ENCODE data around the gene CREG2.

CREG2 gene

GRCh38 chr2:101380376-101380775 lies 6.9 kb downstream of the CREG2 start:
- Histone ChIP-seq H3K27ac (no peak overlapping the region), H3K27me3 (peaks cover 0 to 22% of the 10 kb centered on the region in 2 donors), H3K36me3 (no peaks in the 10 kb centered on the region), H3K9me3 (no peaks in the 10 kb centered on the region), H3K4me1 (no peaks in the 10 kb centered on the region), H3K4me3 (no peak overlapping the region)
- no peak for TF ChIP-seq CTCF (IDR thresholded peaks at IDR 0.05)
- intact Hi-C loops (cut with DNase I; ENCODE audit: low total_unique reads): no loop called here
- peak; percentile 54 to 71 for DNase-seq

DNA sequence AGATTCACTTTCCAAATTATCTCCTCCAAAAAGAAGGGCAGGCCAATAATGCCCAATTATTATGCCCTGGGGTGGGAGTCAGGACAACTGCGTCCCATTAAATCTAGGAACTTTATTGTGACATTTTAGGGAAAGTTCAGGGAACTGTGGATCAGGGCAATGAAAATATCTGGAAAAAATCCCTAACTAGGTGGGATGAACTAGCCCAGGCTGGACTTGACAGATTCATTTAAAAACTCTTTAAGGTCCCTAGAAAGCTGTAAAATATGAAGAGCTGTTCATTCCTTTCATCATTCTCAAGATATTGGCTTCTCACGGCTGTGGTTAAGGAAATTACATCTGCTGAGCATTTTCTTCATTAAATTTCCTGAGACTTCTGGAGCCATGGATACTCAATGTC lies 8.2 kb downstream of the CREG2 start:
- no peaks in the 10 kb centered on the region for H3K36me3 ChIP-seq
- intact Hi-C loops (cut with DNase I; ENCODE audit: low total_unique reads): no loop called here

DNA sequence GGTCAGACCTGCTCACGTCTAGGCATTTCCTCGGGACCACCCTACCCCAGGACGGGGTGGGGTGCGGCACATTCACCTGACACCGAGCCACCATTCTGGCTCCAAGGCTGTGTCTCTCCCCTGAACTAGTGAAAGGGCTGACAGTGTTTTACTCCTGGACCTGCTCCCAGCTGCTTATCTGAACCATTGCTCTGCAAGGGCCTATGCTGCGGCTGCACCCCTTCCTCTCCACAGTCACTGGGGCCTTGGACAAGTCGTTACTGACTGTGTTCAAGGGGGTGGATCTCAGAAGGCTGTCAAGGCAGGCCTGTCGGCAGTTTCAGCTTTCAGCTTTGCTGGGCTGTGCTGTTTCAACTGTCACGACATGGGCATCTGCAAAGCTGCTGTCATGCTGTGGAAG lies 11.7 kb downstream of the CREG2 start:
- H3K4me3 ChIP-seq: no peak overlapping the region
- intact Hi-C loops (cut with DNase I; ENCODE audit: low total_unique reads): no loop called here
- H3K9me3 ChIP-seq: no peaks in the 10 kb centered on the region
- no peak overlapping the region for H3K27ac ChIP-seq
- TF ChIP-seq CTCF (IDR thresholded peaks at IDR 0.05): no peak
- H3K4me1 ChIP-seq: no peaks in the 10 kb centered on the region
- H3K36me3 ChIP-seq: no peaks in the 10 kb centered on the region
- DNase-seq: no peak
- H3K27me3 ChIP-seq: no peaks in the 10 kb centered on the region

More for the DNA sequence above, 8.2 kb downstream of the CREG2 start:
- no peaks in the 10 kb centered on the region for H3K9me3 ChIP-seq
- DNase-seq: no peak
- H3K4me1 ChIP-seq: no peaks in the 10 kb centered on the region
- no peak overlapping the region for H3K4me3 ChIP-seq
- TF ChIP-seq CTCF (IDR thresholded peaks at IDR 0.05): no peak
- H3K27me3 ChIP-seq: peaks cover 0 to 10% of the 10 kb centered on the region in 2 donors
- H3K27ac ChIP-seq: no peak overlapping the region

DNA sequence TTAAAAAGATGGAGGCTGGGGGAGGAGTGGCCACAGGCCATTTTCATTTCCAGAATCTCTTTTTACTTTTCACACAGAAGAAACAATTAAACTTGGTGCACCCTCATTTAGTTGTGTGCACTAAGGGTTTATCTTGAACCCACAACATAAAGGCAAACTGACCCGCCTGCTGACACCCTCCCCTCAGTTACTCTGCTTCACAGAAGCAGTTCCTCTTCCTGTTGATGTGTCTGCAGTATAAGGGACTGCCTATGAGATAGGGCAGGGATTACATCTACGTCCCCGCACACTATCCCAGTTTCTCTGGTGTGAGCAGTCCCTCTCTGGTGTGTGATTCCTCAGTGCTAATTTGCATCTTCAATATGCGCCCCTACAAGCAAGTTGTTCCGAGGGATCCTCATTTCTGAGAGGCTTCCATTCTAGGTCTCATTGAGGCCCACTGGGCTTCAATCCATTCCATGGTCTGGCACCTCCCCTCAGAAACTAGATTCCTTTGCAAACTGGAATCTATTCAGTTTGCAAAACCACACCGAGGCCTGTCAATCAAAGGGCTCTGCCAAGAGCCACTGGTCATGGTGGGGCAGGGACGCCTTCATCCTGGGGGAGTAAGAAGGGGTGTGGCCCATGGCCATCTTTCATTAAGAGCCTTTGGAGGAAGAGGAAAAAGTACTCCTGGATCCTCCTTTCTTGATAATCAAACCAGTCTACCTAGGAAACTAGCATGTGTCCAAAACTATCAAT lies 12.3 kb downstream of the CREG2 start:
- DNase-seq: no peak
- intact Hi-C loops (cut with DNase I; ENCODE audit: low total_unique reads): no loop called here
- Histone ChIP-seq H3K4me1 (no peaks in the 10 kb centered on the region), H3K9me3 (no peaks in the 10 kb centered on the region), H3K36me3 (no peaks in the 10 kb centered on the region), H3K4me3 (no peak overlapping the region), H3K27me3 (no peaks in the 10 kb centered on the region), H3K27ac (no peak overlapping the region)
- TF ChIP-seq CTCF (IDR thresholded peaks at IDR 0.05): no peak

DNA sequence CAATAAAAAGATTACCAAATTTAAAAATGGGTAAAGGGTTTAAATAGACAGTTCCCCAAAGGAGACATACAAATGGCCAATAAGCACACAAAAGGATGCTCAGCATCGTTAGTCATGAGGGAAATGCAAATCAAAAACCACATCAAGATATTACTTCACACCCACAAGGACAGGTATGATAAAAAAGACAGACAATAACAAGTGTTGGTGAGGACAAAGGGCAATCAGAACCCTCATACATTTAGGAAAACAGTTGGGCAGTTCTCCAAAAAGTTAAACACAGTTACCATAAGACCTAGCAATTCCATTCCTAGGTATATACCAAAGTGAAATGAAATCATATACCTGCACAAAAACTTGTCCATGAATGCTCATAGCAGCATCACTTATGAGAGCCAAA lies 14.5 kb downstream of the CREG2 start:
- Histone ChIP-seq H3K4me1 (no peaks in the 10 kb centered on the region), H3K36me3 (no peaks in the 10 kb centered on the region), H3K4me3 (no peak overlapping the region), H3K27me3 (no peaks in the 10 kb centered on the region), H3K27ac (no peak overlapping the region), H3K9me3 (no peaks in the 10 kb centered on the region)
- TF ChIP-seq CTCF (IDR thresholded peaks at IDR 0.05): no peak
- intact Hi-C loops (cut with DNase I; ENCODE audit: low total_unique reads): no loop called here
- no peak for DNase-seq

- no peaks in the 10 kb centered on the region for H3K27me3 ChIP-seq
- H3K36me3 ChIP-seq: no peaks in the 10 kb centered on the region
- intact Hi-C loops (cut with DNase I; ENCODE audit: low total_unique reads): no loop called here
- H3K9me3 ChIP-seq: no peaks in the 10 kb centered on the region
- no peak for DNase-seq
- no peak overlapping the region for H3K4me3 ChIP-seq
- H3K27ac ChIP-seq: no peak overlapping the region
- no peaks in the 10 kb centered on the region for H3K4me1 ChIP-seq
- TF ChIP-seq CTCF (IDR thresholded peaks at IDR 0.05): no peak
Measured at GRCh38 chr2:101371636-101372035, 15.7 kb downstream of the CREG2 start.
